HK-2 (cell line): ENCODE results near the gene MED13.
"Not testable (repeated sequence)": the region's sequence is repeated elsewhere in the genome, so short reads cannot be mapped to it uniquely, and the experiment has no call there.

ENCODE experiments used
- DNase-seq: peaks from one replicate; pipeline ENCODE4 v3.0.0-alpha.2; 2018; ENCODE audit not compliant: unreplicated experiment

Gene MED13

DNA sequence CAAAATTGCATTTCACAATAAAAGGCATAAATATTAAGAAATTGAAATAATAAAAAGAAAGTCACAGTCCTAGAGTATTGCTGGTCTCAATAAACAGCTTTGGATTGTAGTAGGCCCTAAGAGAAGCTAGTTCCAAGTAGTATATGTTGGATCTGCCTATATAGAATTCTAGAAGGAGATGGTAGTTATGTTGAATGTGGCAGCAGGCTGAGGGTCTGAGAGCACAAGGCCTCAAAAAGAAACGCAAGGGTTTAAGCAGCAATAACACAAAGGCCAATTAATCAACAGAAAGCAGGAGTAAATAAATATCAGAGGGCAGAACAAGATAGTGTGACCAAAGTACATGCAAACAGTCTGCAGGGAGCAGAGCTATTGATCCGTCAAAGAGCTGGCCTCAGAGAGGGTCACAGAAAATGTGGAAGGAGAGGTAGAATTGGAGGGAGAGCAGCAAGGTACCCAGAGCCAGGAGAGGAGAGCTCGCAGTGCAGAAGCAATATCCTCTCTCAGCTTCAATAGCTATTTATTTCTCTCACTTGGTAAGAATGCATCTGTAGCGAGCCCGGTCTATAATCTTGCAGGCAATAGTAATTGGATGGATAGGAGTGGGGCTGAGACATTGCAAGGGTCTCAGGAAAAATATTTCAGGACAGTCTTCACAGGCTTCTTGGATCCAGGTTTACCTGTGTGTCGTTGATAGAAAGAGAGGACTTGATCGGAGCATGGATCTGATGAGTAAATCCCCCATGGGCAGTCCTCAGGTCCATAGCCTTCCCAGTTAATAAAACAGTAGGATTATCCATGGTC lies 25.1 kb upstream of the MED13 start:
- DNase-seq, result no peak

DNA sequence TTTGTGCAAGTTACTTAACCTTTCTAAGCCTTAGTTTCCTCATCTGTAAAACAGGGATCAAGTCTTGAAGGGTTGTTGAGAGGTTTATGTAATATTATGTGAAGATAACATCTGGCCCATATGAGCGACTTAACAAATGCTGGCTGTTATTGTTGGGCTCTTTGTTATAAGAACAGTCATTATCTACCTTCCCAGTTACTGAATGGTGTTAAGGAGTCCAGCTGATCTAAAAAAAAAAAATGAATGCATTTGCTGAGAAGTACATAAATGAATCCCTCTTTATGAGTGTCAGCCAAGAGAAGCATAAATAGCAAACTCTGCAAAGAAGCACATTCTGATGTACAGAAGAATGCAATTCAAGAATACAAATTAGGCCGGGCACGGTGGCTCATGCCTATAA lies 24.3 kb upstream of the MED13 start:
- DNase-seq, result no peak

DNA sequence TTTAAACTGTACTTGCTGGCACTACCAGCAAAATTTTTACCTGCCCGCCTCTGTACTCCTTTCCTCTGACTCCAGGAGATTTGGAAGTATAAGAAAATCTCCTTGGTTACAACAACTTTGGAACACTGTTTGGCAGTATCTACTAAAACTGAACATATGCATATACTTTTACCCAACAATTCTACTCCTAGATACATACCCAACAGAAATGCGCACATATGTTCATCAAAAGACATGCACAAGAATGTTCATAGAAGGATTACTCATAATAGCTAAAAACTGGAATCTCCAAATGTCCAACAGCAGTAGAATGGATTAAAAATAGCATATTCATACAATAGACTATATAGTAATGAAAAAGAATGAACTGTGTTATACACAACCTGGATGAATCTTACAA lies 21.7 kb upstream of the MED13 start:
- no peak for DNase-seq

GRCh38 chr17:62085511-62086408 lies 20.7 kb upstream of the MED13 start:
- DNase-seq, result no peak

DNA sequence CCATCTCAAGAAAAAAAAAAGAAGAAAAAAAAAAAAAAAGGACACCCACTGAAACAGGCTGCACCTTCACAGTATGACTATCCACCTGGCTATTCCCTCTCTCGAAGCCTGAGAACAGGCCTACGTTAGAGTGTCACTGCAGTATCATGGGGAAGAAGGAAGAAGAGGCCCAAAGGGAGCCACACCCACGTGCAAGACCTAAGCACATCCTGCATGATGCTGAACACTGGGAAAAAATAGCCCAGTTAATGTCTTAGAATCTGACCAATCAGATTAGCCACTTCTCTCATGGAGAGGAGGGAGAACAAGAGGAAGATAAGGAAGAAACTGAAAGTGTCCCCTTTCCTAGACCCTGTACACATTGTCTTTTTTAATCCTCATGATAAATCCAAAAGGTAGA lies 19.5 kb upstream of the MED13 start:
- DNase-seq, result no peak

GRCh38 chr17:62083651-62084050 lies 18.6 kb upstream of the MED13 start:
- no peak for DNase-seq

DNA sequence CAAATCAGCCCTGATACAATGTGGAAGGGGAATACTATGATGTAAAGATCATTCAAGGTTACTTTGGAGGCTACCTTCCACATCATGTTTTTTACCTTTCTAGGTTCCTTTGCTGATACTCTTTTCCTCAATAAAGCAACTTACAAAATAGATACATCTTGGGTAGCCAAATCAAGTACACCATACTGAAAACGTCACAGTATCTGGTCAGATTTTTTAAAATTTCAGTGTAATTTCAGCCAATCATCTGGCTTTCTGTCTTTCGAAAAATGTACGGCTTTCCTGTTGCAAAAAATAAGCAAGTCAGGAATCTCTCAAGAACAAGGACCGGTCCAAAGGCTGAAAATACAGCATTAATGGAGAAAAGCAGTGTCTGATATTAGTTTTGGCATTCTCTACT lies 15.6 kb upstream of the MED13 start:
- DNase-seq, result no peak

DNA sequence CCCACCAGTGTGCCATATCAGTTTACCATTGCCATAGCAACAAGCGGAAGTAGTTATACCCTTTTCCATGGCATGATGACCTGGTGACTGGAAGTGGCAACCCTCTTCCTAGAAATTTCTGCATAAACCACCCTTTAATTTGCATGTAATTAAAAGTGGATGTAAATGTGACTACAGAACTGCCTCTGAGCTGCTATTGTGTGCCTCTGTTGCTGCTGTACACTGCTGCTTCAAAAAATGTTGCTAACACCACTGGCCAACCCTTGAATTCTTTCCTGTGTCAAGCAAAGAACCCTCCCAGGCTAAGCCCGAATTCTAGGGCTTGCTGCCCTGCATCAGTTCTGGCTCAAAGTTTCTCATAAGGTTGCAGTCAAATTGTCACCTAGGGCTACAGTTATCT lies 12.9 kb upstream of the MED13 start:
- no peak for DNase-seq

- DNase-seq, result no peak
Observed at GRCh38 chr17:62076864-62077788, 12.0 kb upstream of the MED13 start.

GRCh38 chr17:62075308-62075815 lies 10.3 kb upstream of the MED13 start:
- no peak for DNase-seq

GRCh38 chr17:62073993-62074392 lies 8.9 kb upstream of the MED13 start:
- no peak for DNase-seq

GRCh38 chr17:62072855-62073254 lies 7.8 kb upstream of the MED13 start:
- DNase-seq, result not testable (repeated sequence)

- DNase-seq, result no peak
Observed at GRCh38 chr17:62070900-62071299, 5.8 kb upstream of the MED13 start.

DNA sequence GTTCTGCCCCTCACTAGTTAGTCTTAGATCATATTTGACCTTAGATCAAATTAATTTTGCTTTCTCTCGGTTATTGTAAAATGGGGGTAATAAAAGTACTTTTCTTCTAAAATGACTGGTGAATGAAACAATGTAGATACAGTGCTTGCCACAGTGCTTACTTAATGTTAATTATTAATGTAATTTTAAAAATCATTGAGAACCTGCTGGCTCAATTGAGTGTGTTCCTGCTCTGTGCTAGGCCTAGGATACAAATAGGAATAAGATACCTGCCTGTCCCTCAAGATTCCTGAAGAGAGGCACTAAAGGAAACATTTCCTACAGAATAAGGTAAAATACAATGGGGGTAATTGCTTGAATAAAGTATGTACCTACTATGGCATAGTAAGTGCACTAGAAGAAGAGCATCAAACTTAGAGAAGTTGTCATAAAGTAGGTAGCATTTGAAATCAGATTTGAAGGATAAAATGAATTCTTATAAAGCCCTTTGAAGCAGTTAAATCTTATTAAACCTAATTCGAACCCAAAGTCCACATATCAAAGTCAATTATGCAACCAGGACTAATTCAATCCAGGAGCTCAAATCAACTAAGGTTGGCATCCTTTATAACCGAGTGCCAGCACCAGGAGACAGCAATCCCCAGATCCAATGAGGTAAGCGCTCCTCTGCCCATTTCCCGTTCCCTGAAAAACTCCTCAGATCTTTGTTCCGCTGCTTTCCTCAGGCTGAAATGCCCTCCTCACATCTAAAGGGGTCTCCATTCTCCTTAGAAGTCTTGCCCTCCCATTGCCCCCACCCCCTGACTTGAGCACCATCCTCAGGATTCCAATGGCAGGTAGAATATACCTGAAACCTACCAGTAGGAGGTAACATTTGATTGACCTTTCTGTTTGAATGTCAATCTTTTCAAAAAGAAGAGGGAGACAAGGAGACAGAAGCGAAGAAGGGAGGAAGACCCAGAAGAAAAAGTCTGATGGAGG lies 2.4 kb upstream of the MED13 start:
- no peak for DNase-seq

DNA sequence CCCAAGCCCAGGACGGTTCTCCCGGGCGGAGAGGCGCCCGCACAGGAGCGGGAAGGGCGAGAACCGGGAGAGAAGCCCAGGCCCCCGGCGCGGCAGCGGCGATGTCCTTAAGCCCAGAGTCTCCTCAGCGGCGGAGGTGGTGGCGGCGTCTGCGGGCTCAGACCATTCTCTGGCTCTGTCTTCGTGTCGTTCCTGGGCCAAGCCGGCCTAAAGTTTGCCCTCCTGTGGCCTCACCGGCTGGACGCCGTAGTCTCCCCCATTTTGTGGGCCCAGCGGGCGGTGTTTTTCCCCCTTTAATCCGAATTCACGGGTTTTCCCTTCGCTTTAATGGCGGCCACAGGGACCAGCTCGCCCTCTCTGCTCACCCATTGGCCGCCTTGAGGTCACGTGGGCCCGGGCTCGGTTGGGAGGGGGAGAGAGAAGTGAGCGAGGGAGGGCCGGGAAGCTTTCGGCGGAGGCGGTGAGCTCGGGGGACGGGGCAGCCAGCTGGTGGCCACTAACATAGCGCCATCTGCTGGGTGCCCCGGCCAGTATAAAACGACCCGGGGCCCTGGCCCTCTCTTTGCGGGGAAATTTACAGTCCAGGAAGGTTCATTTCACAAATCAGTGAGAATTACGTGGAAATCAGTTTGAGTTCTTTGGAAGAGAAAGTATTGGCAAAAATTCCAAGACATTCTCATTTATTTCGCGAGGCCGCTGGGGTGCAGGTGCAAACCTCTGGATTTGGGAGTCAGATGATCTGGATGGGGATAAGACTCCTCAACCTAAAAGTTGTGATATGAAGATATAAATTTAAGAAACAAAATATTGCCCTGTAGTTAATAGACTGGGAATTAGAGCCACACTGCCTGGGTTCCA lies 762 bp upstream of the MED13 start:
- peak; percentile 98 for DNase-seq

DNA sequence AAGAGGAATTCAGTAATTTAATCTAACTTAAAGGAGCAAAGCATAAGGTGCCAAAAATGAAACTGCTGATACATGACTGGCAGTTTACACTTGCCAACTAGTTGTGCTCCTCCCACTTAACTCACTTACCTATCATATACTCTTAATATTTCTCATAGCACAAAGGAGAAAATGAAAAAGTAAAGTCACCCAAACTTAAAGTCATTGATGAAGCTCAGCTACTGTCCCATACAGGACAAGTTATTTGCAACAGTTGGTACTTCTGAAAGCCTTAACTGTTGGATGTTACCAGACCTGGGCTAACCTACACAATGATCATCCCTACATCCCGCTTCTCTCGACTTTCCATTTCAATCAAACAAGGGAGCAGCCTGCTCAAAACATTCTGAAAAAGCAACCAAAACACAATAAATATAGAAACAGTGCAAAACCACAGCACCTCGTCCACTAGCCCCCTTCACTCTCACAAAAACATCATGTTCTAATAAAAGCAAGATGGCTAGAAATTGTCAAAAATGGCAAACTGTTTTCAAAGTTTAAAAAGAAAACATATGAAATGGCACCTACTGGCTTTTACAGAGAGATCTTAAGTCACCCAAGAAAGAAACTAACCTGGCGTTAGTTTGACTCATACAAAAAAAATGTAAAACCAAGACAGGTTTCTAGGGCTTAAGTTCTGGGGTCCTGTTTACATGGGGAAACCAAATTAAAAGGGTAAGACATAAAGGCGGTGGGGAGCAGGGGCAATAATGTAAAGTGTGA lies 868 bp downstream of the MED13 start:
- DNase-seq, result no peak

DNA sequence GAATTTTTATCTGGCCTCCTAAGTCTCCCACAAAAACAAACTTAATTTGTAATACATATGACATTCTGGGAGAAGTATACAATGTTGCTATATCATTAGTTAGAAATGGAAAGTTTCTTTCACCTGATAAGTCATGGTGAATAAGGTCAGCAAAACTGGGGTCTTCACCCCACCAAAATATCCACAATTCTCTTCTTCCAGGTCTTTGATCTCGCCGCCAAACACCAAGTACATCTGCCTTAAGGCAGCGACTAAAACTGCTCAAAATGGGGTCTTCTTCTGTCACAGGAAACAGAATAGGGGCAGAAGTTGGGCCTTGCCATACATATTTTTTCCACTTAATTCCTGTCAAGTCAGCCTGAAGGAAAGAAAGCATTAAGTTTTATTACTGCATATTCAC lies 2.1 kb downstream of the MED13 start:
- DNase-seq, result no peak

DNA sequence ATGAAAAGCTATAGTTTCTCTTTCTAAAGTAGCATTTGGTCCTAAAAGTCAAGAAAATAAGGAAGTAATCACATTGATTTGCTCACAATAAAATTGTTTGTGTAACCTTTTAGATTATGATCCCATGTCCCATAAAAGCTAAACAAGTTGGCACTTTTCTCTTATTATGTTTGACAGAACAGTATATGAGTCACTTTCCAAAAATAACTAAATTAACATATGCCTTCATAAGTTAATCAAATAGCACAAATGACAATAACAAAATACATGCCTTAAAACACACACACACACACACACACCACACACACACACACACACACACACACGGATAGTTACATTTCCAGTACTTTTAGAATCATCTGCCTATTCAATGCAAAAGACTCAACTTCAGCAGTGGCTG lies 2.8 kb downstream of the MED13 start:
- no peak for DNase-seq

DNA sequence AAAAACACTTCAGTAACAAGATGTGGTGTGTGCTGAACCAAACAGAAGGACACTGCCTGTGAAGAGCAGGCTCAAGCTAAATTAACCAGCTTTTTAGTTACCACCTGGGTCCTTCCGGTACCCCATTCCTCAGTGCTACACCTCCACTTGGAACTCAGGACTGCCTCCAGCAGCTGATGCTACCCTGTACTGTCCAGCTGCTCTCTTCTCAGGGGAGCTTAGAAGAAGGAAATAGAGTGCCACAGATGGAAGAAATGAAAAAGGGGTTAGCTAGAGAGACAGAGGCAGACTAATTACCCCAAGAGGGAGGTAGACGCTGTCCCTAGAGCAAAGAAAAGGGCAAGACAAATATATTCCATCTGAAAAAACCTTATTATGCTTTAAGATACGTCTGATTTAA lies 5.7 kb downstream of the MED13 start:
- DNase-seq, result no peak
